Activated naive CD4-positive, alpha-beta T cell treated with Interleukin-2 at 50 U/mL for 16 hours (primary cell): Measurements from ENCODE around the gene C9orf85.

Source experiments
- DNase-seq: peaks from one replicate; pipeline ENCODE4 v3.0.0-alpha.2; 2020

The C9orf85 gene

DNA sequence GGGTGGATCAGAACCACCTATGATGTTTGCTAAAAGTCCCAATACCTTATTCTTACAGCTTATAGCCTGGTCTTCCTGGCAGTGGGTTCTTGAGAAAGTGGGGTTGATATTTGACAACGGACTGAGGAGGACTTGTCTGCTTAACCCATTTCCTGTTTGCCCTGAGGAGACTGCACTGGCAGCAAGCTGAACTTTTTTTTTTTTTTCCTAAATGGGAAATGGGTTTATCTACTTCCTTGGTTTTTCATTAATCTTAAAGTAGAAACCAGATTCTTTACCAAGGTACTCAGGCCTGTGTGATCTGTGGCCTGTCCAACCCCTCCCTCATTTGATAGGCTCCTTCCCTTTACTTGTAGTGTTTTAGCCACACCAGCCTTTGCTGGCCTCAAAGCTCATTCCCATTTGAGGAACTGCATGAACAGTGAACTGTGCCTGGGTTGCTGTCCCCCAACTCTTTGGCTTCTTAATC, 101.9 kb downstream of the C9orf85 start:
- no peak for DNase-seq

DNA sequence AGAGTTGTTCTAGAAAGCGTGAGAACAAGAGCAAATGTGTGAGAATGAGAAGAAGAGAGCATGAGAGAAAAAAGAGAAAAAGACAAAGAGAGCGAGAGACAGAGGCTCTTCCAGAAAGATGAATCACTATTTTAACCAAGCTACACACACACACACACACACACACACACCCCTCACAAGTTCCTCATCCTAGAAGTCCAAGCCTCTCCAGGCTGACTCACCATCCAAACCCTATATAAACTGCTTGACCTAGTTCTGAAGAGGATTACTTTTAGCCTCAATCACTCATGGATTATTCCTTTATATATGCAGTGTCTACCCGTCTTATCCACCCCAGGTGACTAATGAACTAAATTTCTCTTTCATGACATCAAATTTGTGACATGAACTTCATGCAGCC, 111.4 kb downstream of the C9orf85 start:
- no peak for DNase-seq
